Thoracic aorta (tissue), 2 donors: ENCODE data around the gene COLEC11. TPM values are rescaled to one million over a fixed set of nuclear protein-coding genes. Genes with fewer than 3 reads are reported as not detected.
"Not testable (repeated sequence)": the region's sequence is repeated elsewhere in the genome, so short reads cannot be mapped to it uniquely, and the experiment has no call there.

Source experiments
- ATAC-seq: fragments of 150-250 bp; one replicate; pipeline ENCODE4 v1.8.0; 2017; ENCODE audit warnings: low read depth; ENCODE audit not compliant: insufficient number of reproducible peaks, low FRiP score
- DNase-seq: peaks from one replicate; pipeline ENCODE4 v3.0.0-alpha.2; 2020; ENCODE audit warnings: low spot score
- H3K27ac ChIP-seq, 2 donors: fragments of 200-600 bp; sonication (generic); 1 replicate in 1 of 2; 2 replicates in 1 of 2; pipeline ENCODE4 v1.5.1; 2016; ENCODE audit warnings: mild to moderate bottlenecking in 2 of 2, moderate library complexity in 2 of 2
- H3K27me3 ChIP-seq: fragments of 200-600 bp; sonication (generic); replicated peaks from 2 replicates; pipeline ENCODE4 v1.6.0; 2016; ENCODE audit warnings: mild to moderate bottlenecking; ENCODE audit not compliant: insufficient read depth
- H3K36me3 ChIP-seq: fragments of 200-600 bp; sonication (generic); one replicate; pipeline ENCODE4 v1.5.1; 2016
- H3K4me1 ChIP-seq, 2 donors: fragments of 200-600 bp; sonication (generic); 1 replicate in 1 of 2; 2 replicates in 1 of 2; pipeline versions ENCODE4 v1.5.1 to v1.6.0; 2016; ENCODE audit warnings: low read depth in 2 of 2, mild to moderate bottlenecking in 1 of 2; ENCODE audit not compliant: control insufficient read depth in 1 of 2
- H3K4me3 ChIP-seq: fragments of 200-600 bp; sonication (generic); 2 replicates; pipeline ENCODE4 v1.5.1; 2016; ENCODE audit warnings: mild to moderate bottlenecking
- H3K9me3 ChIP-seq: fragments of 200-600 bp; sonication (generic); 2 replicates; pipeline ENCODE4 v1.5.1; 2016
- CTCF ChIP-seq: fragments of 200-600 bp; sonication (generic); IDR thresholded peaks from one replicate; pipeline ENCODE4 v1.5.1; 2019; ENCODE audit warnings: antibody characterized with exemption
- total RNA-seq, 2 donors: library from RNA; depleted of rRNA; stranded (reverse); fragments of >200 nt; gene quantifications; one replicate each; pipeline versions ENCODE4 v1.1.0 to v1.2.3, GENCODE V29; 2016

COLEC11 gene
- total RNA-seq, 2 donors from 2014 or later, result 9.4 to 22.5 TPM

GRCh38 chr2:3617198-3617890 lies 22.4 kb downstream of the COLEC11 start:
- Histone ChIP-seq H3K27ac (no peak overlapping the region), H3K4me1 (no peaks in the 10 kb centered on the region), H3K27me3 (no peaks in the 10 kb centered on the region), H3K36me3 (no peaks in the 10 kb centered on the region), H3K9me3 (peaks cover 3% of the 10 kb centered on the region), H3K4me3 (no peak overlapping the region)
- ATAC-seq (no peak), DNase-seq (no peak)
- no peak for TF ChIP-seq CTCF

- DNase-seq, result no peak
- TF ChIP-seq CTCF, result no peak
- Histone ChIP-seq H3K27me3 (no peaks in the 10 kb centered on the region), H3K9me3 (peaks cover 3% of the 10 kb centered on the region), H3K4me3 (no peak overlapping the region), H3K27ac (no peak overlapping the region), H3K4me1 (no peaks in the 10 kb centered on the region), H3K36me3 (no peaks in the 10 kb centered on the region)
- no peak for ATAC-seq
Observed at GRCh38 chr2:3618367-3618766, 23.5 kb downstream of the COLEC11 start.

GRCh38 chr2:3619033-3619432 lies 24.1 kb downstream of the COLEC11 start:
- Histone ChIP-seq H3K9me3 (peaks cover 3% of the 10 kb centered on the region), H3K27me3 (no peaks in the 10 kb centered on the region), H3K4me3 (no peak overlapping the region), H3K27ac (no peak overlapping the region), H3K4me1 (no peaks in the 10 kb centered on the region), H3K36me3 (no peaks in the 10 kb centered on the region)
- TF ChIP-seq CTCF, result no peak
- DNase-seq (no peak), ATAC-seq (no peak)

GRCh38 chr2:3619661-3620060 lies 24.7 kb downstream of the COLEC11 start:
- H3K27me3 ChIP-seq, H3K4me1 ChIP-seq, H3K27ac ChIP-seq, ATAC-seq, H3K9me3 ChIP-seq, DNase-seq, H3K36me3 ChIP-seq, H3K4me3 ChIP-seq: not testable (repeated sequence)

- H3K4me3 ChIP-seq, result no peak overlapping the region
- H3K4me1 ChIP-seq, result no peaks in the 10 kb centered on the region
- no peaks in the 10 kb centered on the region for H3K27me3 ChIP-seq
- no peak overlapping the region for H3K27ac ChIP-seq
- TF ChIP-seq CTCF, result no peak
- H3K9me3 ChIP-seq, result no peaks in the 10 kb centered on the region
- no peaks in the 10 kb centered on the region for H3K36me3 ChIP-seq
- DNase-seq (no peak), ATAC-seq (no peak)
Observed at GRCh38 chr2:3620834-3621233, 25.9 kb downstream of the COLEC11 start.

GRCh38 chr2:3622967-3623366 lies 28.1 kb downstream of the COLEC11 start:
- Histone ChIP-seq H3K36me3 (no peaks in the 10 kb centered on the region), H3K27me3 (no peaks in the 10 kb centered on the region), H3K9me3 (no peaks in the 10 kb centered on the region), H3K27ac (no peak overlapping the region), H3K4me3 (no peak overlapping the region), H3K4me1 (no peaks in the 10 kb centered on the region)
- no peak for TF ChIP-seq CTCF
- DNase-seq (no peak), ATAC-seq (no peak)
